Ishikawa (cell line): ENCODE results near the gene GAB1.

Experiments used
- CEBPB ChIP-seq: IDR thresholded peaks from 2 replicates; pipeline ENCODE4 v1.6.1; 2012
- CREB1 ChIP-seq: IDR thresholded peaks from 2 replicates; pipeline ENCODE4 v1.6.1; 2012; ENCODE audit warnings: low read depth
- EGR1 ChIP-seq: IDR thresholded peaks from 2 replicates; pipeline ENCODE4 v1.6.1; 2012
- EP300 ChIP-seq: IDR thresholded peaks from 2 replicates; pipeline ENCODE4 v1.6.1; 2012; ENCODE audit warnings: borderline replicate concordance
- FOXM1 ChIP-seq: IDR thresholded peaks from 2 replicates; pipeline ENCODE4 v1.6.1; 2012; ENCODE audit warnings: low read depth, borderline replicate concordance
- NFIC ChIP-seq: IDR thresholded peaks from 2 replicates; pipeline ENCODE4 v1.6.1; 2012
- RAD21 ChIP-seq: IDR thresholded peaks from 2 replicates; pipeline ENCODE4 v1.6.1; 2012; ENCODE audit warnings: low read depth
- TAF1 ChIP-seq: IDR thresholded peaks from 2 replicates; pipeline ENCODE4 v1.6.1; 2012; ENCODE audit warnings: low read depth, mild to moderate bottlenecking
- TCF12 ChIP-seq: IDR thresholded peaks from 2 replicates; pipeline ENCODE4 v1.6.1; 2012; ENCODE audit warnings: low read depth
- TEAD4 ChIP-seq: IDR thresholded peaks from 2 replicates; pipeline ENCODE4 v1.6.1; 2012
- YY1 ChIP-seq: IDR thresholded peaks from 2 replicates; pipeline ENCODE4 v1.6.1; 2012; ENCODE audit warnings: low read depth
- ZBTB7A ChIP-seq: IDR thresholded peaks from 2 replicates; pipeline ENCODE4 v1.6.1; 2012; ENCODE audit warnings: low read depth
- TF ChIP-seq, protein P1 (sequence below): IDR thresholded peaks from 2 replicates; pipeline ENCODE4 v1.6.1; 2012
- TF ChIP-seq, protein P2 (sequence below): IDR thresholded peaks from 2 replicates; pipeline ENCODE4 v1.6.1; 2012
- TF ChIP-seq, protein P3 (sequence below): IDR thresholded peaks from 2 replicates; pipeline ENCODE4 v1.6.1; 2012; ENCODE audit warnings: low read depth, mild to moderate bottlenecking

The GAB1 gene

DNA sequence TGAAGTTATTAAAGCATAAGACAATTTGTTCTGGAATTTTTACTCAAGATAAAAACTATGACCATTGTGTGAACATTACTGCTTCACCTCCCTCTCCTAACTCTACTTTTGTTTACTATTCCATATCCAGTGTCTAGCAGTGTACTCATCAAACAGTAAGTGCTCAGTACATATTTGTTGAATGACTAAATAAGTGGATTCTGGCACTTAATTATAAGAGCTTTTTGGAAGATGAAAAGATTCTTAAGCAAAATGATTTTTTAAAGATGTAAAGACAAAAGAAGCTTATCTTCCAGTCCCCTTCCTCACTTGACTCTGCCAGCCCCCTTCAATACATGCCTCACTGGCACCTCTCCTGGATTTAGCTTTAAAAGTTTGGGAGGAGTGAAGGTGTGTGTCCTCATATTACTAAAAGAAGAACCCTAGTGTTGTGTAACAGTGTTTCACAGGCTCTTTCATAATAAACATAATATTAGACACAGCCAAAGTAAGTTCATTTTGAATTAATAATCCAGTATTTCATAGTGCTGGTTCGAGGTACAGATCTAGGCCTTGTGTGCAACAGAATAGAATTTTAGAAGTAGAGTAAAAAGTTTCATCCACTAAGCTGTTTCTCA is 53.0 kb downstream of the GAB1 start:
- TF ChIP-seq, protein P1, sequence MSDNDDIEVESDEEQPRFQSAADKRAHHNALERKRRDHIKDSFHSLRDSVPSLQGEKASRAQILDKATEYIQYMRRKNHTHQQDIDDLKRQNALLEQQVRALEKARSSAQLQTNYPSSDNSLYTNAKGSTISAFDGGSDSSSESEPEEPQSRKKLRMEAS = no peak
- no peak for TF ChIP-seq TCF12
- TF ChIP-seq, protein P2, sequence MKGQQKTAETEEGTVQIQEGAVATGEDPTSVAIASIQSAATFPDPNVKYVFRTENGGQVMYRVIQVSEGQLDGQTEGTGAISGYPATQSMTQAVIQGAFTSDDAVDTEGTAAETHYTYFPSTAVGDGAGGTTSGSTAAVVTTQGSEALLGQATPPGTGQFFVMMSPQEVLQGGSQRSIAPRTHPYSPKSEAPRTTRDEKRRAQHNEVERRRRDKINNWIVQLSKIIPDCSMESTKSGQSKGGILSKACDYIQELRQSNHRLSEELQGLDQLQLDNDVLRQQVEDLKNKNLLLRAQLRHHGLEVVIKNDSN = no peak
- no peak for TF ChIP-seq ZBTB7A
- TF ChIP-seq YY1 = no peak

DNA sequence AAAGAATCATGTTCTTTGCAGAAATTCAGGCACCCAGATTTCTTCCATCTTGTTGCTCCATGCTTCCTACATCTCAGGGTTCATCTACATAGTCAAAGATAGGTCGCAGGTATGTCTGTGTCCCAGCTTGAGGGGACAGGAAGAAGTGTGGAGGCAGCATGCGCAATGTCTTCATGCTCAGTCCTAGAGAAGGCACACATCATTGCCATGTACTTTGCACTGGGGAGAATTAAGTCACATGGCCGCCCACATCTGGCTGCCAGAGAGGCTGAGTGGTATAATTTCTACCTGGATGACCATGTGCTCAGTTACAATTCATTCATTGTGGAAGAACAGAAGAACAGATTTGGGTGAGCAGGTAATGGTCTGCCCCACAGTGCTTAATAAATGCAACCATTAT is 54.1 kb downstream of the GAB1 start:
- TF ChIP-seq TAF1 = no peak
- no peak for TF ChIP-seq CEBPB
- TF ChIP-seq EP300 = no peak
- no peak for TF ChIP-seq YY1
- TF ChIP-seq, protein P3, sequence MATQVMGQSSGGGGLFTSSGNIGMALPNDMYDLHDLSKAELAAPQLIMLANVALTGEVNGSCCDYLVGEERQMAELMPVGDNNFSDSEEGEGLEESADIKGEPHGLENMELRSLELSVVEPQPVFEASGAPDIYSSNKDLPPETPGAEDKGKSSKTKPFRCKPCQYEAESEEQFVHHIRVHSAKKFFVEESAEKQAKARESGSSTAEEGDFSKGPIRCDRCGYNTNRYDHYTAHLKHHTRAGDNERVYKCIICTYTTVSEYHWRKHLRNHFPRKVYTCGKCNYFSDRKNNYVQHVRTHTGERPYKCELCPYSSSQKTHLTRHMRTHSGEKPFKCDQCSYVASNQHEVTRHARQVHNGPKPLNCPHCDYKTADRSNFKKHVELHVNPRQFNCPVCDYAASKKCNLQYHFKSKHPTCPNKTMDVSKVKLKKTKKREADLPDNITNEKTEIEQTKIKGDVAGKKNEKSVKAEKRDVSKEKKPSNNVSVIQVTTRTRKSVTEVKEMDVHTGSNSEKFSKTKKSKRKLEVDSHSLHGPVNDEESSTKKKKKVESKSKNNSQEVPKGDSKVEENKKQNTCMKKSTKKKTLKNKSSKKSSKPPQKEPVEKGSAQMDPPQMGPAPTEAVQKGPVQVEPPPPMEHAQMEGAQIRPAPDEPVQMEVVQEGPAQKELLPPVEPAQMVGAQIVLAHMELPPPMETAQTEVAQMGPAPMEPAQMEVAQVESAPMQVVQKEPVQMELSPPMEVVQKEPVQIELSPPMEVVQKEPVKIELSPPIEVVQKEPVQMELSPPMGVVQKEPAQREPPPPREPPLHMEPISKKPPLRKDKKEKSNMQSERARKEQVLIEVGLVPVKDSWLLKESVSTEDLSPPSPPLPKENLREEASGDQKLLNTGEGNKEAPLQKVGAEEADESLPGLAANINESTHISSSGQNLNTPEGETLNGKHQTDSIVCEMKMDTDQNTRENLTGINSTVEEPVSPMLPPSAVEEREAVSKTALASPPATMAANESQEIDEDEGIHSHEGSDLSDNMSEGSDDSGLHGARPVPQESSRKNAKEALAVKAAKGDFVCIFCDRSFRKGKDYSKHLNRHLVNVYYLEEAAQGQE = no peak
- no peak for TF ChIP-seq TEAD4
- no peak for TF ChIP-seq TCF12
- no peak for TF ChIP-seq RAD21
- no peak for TF ChIP-seq EGR1
- TF ChIP-seq, protein P2 = no peak
- TF ChIP-seq NFIC = no peak
- no peak for TF ChIP-seq ZBTB7A
- TF ChIP-seq FOXM1 = no peak
- TF ChIP-seq, protein P1 = no peak

DNA sequence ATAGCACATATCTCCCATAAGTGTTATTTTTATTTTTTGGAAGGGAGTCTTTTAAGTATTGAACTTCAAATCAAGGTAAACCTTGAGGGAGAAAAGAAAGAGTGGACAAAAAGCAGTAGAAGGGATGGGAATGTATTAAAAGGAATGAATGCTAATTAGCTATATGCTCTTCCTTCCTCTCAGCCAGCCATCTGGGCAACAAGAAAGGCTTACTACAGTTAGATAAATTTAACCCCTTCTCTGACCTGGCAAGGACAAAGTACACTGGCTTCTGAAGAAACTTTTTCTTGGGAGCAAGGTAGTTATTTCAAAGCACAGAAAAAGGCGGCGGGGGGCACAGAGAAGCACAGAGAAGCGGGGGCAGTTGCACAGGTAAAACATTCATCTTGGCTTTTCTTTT is 54.6 kb downstream of the GAB1 start:
- TF ChIP-seq ZBTB7A (no peak), CREB1 (no peak), EGR1 (no peak), CEBPB (no peak), TEAD4 (no peak), TAF1 (no peak), FOXM1 (no peak), RAD21 (no peak), TCF12 (no peak), EP300 (no peak), NFIC (no peak), YY1 (no peak)
- TF ChIP-seq, protein P3 = no peak
- TF ChIP-seq, protein P2 = no peak
- TF ChIP-seq, protein P1 = no peak

DNA sequence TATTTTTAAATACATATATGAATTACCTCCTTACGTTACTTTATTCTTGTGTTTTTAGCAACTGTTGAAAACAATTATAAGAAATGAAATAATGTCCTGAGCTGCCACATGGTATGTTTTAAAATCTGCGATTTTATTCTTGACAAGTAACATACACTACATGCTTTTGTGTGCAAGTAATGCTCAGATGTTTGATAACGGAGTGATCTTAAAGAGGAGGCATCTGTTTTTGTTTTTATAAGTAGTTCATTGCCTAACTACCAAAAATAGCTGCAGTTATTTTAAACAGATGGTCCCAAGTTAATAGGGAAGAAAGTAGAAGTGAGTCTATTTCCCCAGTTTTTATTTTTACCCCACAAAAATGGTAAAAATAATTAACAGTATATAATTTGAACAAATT is 55.2 kb downstream of the GAB1 start:
- TF ChIP-seq YY1 (no peak), TEAD4 (no peak), TAF1 (no peak), CEBPB (no peak), TCF12 (no peak), RAD21 (no peak), ZBTB7A (no peak), EP300 (no peak), FOXM1 (no peak), EGR1 (no peak), CREB1 (no peak), NFIC (no peak)
- TF ChIP-seq, protein P1 = no peak
- TF ChIP-seq, protein P2 = no peak
- TF ChIP-seq, protein P3 = no peak
